T47D (cell line): ENCODE measurements around the gene ATAD3A.

Experiments used
- DNase-seq, 2 experiments: peaks; one replicate each; pipeline versions ENCODE4 v3.0.0 to v3.0.0-alpha.2; 2011 to 2012; ENCODE audit warnings: low read depth in 1 of 2, low spot score in 1 of 2
- JUND ChIP-seq: IDR thresholded peaks from 2 replicates; pipeline ENCODE4 v1.6.1; 2012; ENCODE audit warnings: low read depth
- in situ Hi-C: cut with HindIII; loops from 2 replicates; pipeline ENCODE4 v1.10.0; 2016; ENCODE audit warnings: low sequenced_read_pairs, low pct_unique_long_range_greater_than_20kb

The ATAD3A gene

DNA sequence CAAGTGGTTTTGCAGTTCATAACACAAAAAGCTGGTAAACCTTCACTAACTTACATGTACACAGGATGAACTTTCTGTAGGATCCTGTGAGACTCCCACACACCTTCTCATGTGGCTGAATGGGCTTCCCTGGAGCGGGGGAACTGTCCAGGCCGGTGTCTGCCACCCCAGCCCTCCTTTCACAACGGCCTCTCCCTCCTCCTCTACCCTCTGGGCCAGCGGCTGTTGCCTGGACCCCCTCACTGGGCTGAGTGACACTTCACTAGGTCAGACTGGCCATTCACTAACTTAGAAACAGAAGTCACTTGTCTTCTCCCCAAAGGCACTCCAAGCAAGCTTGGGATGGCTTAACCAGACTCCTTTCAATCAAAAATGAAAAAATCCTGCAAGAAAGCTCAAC is 46.6 kb downstream of the ATAD3A start:
- in situ Hi-C loops, result no loop called here
- TF ChIP-seq JUND, result no peak
- no peak for DNase-seq

DNA sequence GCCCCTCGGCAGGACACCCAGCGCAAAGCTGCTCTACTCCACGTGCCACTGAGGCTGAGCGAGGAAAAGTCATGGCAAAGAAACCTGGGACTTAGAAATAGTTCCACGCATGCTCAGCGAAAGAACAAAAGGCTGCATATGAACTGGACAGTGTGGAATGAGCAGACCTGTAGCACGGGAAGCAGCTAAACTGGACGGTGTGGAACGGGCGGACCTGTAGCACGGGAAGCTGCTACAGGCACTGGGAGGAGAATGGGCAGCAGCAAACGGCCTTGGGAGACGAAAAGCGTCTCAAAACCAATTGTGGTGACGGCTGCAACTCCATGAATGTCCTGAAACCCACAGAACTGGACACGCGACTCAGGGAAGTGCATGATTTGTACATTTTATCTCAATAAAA is 47.1 kb downstream of the ATAD3A start:
- in situ Hi-C loops, result no loop called here
- TF ChIP-seq JUND, result no peak
- DNase-seq, result peak in 1 of 2 experiments; percentile 57

DNA sequence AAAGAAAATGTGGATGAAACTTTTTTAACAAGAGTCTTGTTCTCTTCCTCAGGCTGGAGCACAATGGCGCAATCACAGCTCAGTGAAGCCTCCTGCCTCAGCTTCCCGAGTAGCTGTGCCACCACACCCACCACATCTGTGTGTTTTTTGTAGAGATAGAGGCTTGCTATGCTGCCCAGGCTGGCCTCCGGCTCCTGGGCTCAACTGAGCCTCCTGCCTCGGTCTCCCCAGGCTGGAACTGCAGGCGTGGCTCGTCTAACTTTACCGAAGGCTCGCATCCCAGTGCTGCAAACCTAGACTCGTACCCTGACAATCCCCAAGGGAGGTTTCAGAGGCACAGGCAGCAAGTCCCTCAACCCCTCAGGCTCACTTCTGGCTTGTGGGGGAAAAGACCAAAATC is 48.2 kb downstream of the ATAD3A start:
- no peak for TF ChIP-seq JUND
- no peak for DNase-seq
- in situ Hi-C loops, result no loop called here

DNA sequence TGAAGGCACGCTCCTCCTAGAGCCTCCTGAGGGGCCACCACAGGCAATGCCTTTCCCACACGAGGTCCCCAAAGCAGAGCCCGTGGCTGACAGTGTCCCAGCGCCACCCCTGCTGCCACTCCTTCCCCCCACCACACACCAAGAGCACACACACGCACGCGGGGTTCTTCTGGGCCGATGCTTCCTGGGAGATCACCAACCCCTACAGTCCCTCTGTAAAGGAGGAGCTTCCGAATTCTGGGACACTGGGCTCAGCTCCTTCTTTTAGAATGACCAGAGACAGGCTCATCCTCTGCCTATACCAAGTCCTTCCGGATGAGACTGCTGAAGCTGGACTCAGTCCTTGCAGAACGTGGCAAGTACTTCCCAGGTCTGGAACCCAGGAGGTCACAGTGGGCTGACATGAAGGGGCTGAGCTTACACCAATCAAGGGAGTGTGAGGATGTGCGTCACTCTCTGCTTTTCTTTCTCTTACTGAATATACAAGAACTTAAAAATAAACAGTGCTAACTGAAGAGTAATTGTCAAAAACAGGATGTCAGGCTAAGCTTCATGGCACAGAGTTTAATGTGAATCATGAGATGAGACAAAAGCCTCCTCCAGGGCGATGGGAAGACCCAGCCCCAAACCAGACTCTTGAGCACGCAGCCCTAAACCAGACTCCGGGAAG is 50.0 kb downstream of the ATAD3A start:
- no peak for DNase-seq
- no peak for TF ChIP-seq JUND
- in situ Hi-C loops, result no loop called here

DNA sequence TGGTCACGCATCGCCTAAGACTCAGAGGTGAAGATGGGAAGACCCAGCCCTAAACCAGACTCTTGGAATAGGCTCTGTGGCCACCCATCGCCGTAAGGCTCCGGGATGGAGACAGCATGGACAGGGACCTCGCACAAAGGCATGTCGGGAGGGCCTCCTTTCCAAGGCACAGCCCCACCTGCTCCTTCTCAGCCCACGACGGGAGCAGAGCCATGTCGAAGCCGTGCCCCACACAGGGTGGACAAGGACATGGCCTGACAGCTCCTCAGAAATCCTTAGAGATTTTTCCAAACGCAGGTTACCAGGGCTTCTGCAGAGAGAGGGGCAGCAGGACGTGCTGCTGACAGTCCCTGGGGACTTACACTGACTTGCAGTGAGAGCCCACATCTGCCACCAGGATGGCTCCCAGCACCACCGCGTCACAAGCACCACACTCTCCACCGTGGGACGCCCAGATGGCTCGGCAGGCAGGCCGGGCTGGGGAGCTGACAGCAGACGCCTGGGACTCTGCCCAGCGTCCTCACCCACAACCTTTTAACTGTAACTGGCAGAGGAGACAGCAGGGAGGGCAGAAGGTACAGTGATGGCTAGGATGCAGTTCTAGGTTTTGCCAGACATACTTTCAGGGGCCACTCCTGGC is 50.7 kb downstream of the ATAD3A start:
- no peak for TF ChIP-seq JUND
- in situ Hi-C loops, result no loop called here
- no peak for DNase-seq

DNA sequence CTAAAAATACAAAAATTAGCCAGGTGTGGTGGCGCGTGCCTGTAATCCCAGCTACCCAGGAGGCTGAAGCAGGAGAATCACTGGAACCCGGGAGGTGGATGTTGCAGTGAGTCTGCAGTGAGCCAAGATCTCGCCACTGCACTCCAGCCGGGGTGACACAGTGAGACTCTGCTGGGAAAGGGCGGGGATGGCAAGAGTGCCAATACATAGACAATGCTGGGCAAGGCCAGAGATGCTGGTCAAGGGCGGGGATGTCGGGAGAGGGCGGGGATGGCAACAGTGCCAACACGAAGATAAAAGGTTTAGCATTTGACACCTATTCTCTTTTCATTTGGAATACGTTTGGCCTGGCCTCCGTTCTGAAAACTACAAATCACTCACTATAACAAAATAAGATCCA is 51.7 kb downstream of the ATAD3A start:
- in situ Hi-C loops, result no loop called here
- no peak for TF ChIP-seq JUND
- DNase-seq, result no peak

GRCh38 chr1:1564268-1564667 is 52.3 kb downstream of the ATAD3A start:
- in situ Hi-C loops, result no loop called here
- TF ChIP-seq JUND, result no peak
- DNase-seq, result no peak

DNA sequence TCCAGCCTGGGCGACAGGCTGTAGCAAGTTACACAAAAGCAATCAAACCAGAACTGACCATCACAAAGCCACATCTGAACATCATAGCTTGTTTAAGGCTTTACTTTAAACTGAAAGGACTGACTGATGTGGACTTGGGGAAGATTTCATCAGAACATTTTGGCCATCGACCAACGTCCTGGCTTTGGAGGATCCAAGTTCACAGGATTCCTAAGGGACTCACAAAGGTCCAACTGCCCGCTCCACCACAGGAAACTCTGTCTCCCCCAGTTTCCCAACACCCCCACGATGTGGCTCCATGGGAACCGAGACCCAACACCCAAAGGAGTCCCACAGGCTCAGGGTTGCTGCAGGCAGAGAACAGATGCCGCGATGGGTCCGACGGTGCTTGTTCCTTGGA is 53.4 kb downstream of the ATAD3A start:
- in situ Hi-C loops, result no loop called here
- no peak for TF ChIP-seq JUND
- DNase-seq, result peak in 1 of 2 experiments; percentile 18

GRCh38 chr1:1567152-1567875 is 55.4 kb downstream of the ATAD3A start:
- no peak for TF ChIP-seq JUND
- in situ Hi-C loops, result no loop called here
- DNase-seq, result no peak

GRCh38 chr1:1567891-1568291 is 55.9 kb downstream of the ATAD3A start:
- no peak for DNase-seq
- in situ Hi-C loops, result no loop called here
- no peak for TF ChIP-seq JUND

GRCh38 chr1:1569341-1569740 is 57.4 kb downstream of the ATAD3A start:
- in situ Hi-C loops, result no loop called here

DNA sequence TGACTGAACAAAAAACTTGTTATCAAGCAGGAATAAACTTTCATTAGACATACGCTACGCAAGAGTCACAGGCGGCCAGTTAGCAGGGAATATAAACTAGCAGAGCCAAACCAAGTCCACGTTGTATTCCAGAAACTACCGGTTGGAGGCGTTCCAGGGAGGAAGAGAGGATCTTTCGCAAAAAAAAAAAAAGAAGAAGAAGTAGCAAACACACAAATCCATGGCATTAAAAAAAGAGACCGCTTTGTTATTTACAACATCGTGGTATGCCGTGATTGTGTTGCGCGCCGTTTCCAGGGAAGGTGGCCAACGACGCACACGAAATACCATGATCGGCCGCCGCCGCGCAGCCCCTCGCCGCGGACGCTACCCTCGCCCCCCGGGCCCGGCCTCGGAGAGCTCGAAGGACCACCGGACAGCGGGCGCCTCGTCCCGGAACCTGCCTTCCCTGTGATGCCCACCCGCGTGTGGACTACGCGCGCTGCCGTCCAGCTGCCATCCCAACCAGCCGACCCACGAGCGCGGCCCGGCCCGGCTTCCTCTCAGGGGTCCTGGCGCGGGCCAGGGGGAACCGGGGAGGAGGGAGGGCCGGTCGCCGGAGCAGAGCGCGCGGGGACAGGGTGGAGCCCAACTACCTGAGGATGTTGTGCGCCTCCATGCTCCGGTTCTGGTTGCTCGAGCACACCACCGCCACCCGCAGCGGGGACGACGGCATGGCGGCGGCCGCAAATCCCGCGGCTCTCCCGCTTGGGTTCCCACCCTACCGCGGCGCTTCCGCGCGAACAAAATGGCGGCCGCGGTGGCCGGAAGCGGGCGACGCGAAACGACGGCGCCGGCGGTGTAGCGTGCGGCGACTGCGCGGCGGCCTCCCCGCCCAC is 62.1 kb downstream of the ATAD3A start:
- TF ChIP-seq JUND, result no peak
- in situ Hi-C loops, result no loop called here
- DNase-seq, result peak; percentile 59 to 68

More at GRCh38 chr1:1569341-1569740, 57.4 kb downstream of the ATAD3A start:
- no peak for DNase-seq
- TF ChIP-seq JUND, result no peak
